ENCODE measurements around the gene PCDH9.

DNA sequence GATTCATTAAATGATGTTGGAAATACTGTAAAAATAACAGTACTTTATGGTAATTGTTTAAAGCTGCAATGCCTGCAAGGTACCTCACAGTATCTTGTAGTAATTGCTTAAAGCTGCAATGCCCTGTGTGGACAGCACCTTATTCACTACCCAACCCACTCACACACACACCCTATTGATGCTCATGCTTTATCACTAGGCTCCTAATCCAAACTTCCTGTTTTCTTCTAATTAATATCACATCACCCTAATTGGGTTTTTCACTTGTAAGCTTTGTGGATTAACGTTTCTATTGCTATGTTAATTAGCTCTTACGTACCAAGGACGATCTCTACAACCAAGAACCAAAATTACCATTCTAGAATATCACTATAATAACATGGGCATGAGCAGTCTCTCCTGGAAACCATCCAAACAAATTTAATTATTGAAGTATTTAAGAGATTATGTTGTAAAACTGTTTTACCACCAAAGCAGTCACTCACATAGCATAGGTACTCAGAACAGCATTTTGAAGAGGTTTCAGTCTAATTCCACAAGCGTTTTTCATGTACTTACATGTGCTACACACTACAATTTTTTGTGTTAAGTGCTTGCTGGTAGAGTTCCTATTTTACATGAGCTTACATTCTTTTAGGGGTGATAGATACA, 303.8 kb downstream of the PCDH9 start:
- TF ChIP-seq EZH2 (IDR thresholded peaks at IDR 0.05; ENCODE audit: low read depth, unreplicated experiment) (no peak), EZH2phosphoT487 (IDR thresholded peaks at IDR 0.05; ENCODE audit: unreplicated experiment) (no peak), REST (IDR thresholded peaks at IDR 0.05; ENCODE audit: unreplicated experiment) (no peak), ZNF114 (CRISPR knock-in tag; IDR thresholded peaks at IDR 0.05) (no peak), POLR2AphosphoS5 (IDR thresholded peaks at IDR 0.05; ENCODE audit: low read depth) (no peak), NANOG (IDR thresholded peaks at IDR 0.05; ENCODE audit: borderline replicate concordance) (peak; percentile 35; the same call in 1 of the 2 replicates)
- TF ChIP-seq, protein P1, sequence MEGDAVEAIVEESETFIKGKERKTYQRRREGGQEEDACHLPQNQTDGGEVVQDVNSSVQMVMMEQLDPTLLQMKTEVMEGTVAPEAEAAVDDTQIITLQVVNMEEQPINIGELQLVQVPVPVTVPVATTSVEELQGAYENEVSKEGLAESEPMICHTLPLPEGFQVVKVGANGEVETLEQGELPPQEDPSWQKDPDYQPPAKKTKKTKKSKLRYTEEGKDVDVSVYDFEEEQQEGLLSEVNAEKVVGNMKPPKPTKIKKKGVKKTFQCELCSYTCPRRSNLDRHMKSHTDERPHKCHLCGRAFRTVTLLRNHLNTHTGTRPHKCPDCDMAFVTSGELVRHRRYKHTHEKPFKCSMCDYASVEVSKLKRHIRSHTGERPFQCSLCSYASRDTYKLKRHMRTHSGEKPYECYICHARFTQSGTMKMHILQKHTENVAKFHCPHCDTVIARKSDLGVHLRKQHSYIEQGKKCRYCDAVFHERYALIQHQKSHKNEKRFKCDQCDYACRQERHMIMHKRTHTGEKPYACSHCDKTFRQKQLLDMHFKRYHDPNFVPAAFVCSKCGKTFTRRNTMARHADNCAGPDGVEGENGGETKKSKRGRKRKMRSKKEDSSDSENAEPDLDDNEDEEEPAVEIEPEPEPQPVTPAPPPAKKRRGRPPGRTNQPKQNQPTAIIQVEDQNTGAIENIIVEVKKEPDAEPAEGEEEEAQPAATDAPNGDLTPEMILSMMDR (conservative IDR thresholded peaks at IDR 0.05; ENCODE audit: low read depth in 2 of 2): no peak

All from GM23338 (cell line).